GM19455 (cell line): ENCODE data around the gene ISY1.
"Not testable (repeated sequence)": the region's sequence is repeated elsewhere in the genome, so short reads cannot be mapped to it uniquely, and the experiment has no call there.

ENCODE experiments used
- ATAC-seq: cut with Tn5 transposase; IDR thresholded peaks from one replicate; pipeline ENCODE4 v1.9.1; 2021; ENCODE audit not compliant: unreplicated experiment

The ISY1 gene

GRCh38 chr3:129166579-129167332 is 5.9 kb upstream of the ISY1 start:
- ATAC-seq, result no peak

GRCh38 chr3:129165594-129165993 is 4.7 kb upstream of the ISY1 start:
- ATAC-seq, result not testable (repeated sequence)

GRCh38 chr3:129164500-129164899 is 3.6 kb upstream of the ISY1 start:
- no peak for ATAC-seq

DNA sequence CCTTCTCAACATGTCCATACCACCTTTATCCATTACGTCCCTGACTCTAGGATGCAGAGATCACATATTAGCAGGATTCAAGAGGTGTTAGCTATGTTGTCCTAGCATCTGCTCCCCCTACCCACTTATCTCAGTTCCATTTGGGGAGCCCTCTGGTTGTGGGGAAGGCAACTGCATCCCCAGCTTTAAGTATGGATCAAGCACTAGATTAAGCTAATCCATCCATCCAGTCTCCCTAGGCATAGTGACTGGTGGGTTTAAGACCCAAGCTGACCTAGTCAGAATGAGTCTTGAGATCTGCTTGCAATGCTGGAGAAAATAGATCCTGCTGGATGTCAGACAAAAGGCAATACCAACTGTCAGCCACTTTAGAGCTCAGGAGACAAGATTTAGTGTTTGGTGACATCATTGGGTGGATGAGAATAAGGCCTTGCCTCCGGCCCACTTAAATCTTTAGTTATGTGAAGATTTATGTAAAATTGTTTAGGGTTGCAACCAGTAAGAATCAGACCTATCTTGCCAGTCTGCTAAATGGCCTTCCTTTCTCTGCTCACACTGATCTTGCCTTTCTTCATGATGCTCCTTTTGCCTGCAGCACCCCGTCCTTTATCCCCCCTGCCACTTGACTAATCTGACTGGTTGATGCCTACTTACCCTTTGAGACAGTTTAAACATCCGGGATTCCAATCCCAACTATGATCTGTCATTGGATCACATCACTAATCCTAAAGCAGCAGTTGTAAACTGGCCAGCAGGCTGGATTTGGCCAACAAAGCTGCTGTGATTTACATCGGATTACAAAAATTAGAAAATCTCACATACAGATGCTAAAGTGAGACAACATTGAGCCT is 2.1 kb upstream of the ISY1 start:
- no peak for ATAC-seq

- peak; percentile 5 for ATAC-seq
Observed at GRCh38 chr3:129161860-129162271, 1.0 kb upstream of the ISY1 start.

DNA sequence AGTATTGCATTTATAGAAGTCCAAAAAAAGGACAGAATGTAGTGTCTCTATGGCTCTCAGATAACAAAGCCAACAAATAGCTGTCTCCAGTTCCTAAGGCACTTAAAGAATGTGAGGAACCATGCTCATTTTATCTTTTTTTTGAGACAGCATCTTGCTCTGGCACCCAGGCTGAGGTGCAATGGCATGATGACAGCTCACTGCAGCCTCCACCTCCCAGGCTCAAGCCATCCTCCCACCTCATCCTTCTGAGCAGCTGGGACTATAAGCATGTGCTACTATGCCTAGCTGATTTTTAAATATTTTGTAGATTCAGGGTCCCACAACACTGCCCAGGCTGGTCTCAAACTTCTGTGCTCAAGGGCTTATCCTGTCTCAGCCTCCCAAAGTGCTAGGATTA is 16.1 kb downstream of the ISY1 start:
- no peak for ATAC-seq

DNA sequence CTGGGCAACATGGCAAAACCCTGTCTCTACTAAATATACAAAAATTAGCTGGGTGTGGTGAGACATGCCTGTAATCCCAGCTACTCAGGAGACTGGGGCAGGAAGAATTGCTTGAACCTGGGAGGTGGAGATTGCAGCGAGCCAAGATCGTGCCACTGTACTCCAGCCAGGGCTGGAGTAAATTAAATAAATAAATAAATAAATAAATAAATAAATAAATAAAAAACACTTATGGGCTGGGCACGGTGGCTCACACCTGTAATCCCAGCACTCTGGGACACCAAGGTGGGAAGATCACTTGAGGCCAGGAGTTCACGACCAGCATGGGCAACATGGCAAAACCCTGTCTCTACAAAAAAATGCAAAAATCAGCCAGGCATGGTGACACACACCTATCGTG is 19.9 kb downstream of the ISY1 start:
- ATAC-seq, result not testable (repeated sequence)

- no peak for ATAC-seq
Observed at GRCh38 chr3:129139911-129140310, 21.0 kb downstream of the ISY1 start.

GRCh38 chr3:129136275-129136674 is 24.6 kb downstream of the ISY1 start:
- ATAC-seq, result not testable (repeated sequence)

DNA sequence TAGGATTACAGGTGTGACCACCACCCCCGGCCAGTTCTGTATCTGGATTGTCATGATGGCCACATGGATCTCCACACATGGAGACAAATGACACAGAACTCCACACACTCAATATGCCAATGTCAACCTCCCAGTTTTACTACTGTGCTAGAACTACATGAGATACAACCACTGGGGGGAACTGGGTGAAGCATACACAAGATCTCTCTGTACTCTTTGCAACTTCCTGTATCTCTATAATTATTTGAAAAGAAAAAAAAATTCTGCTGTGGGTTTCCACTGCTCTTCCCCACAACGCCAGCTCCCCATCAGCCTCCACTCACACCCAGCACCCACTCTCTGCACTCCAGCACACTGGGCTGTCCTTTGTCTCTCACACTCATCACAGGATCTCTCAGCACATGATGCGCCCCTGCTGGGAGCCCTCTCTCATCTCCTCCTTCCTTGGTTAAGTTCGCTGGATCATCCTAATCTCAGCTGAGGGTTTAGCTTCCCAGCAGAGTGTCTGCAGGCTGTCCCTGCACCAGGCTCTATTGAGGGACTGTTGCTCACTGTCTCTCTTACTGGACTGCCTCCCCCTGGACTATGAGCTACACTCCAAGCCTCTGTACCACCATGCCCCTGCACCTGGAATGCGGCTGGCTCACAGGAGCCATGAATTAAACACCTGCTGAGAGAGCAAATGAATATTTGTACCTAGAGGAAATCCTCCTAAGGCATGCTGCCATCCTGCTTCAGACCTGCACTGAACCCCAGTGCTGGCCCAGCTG is 28.6 kb downstream of the ISY1 start:
- no peak for ATAC-seq

GRCh38 chr3:129131465-129132088 is 29.3 kb downstream of the ISY1 start:
- ATAC-seq, result no peak

DNA sequence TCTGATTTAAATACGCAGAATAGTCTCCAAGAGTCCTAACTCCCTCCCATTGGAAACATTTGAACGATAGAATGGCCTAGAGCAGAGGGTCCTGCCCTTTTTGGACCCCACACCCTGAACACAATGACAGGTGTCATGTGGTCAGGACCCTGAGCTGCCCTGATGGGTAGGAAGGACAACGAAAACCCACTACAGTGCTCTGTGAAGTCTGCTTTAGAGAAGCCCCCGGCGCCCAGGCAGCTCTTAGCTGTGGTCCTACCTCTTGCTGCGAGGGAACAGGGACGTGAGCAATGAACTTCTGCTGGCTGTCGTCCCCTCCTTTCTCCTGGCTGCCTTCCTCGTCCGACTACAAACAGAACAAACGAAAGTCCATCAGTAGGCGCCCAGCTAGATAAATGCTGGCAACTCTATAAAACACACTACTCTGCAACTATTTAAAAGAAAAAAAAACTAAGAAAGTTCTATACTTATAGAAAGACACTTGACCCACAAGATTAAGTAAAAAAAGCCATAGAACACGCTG is 30.5 kb downstream of the ISY1 start:
- ATAC-seq, result no peak

DNA sequence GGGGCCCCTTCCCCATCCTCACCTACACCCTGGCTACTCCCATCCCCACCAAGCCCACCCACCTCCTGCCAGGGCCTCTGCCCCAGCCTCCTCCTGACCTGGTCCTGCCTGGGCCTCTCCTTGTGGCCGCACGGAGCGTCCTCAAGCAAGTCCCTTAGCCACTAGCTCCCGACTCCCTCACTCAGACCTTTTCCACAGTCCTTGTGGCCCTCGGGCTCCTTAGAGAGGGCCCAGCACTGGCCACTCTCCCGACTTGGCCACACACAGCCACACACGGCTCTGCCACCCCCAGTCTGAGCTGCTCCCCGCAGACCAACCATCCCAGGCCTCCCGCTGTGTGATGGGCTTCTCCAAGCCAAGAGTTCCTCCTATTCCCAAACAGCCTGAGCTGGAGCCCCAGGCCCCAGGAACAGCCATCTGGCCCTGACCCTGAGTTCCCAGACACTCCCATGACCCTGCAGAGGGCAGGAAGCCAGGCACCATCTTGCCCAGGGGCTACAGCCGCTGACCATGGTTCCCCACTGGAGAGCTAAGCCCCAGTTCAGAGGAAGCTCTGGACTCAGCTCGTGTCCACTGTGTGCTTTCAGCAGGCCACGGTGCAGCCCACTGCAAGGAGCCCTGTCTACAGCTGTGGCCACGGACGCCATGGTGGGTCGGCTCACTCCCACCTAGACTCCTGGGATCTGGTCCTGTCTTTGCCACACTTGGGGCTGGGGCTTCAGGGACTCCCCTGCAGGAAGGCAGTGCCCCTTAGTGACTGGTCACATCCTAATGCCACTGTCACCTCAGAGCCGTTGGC is 32.3 kb downstream of the ISY1 start:
- ATAC-seq, result no peak

DNA sequence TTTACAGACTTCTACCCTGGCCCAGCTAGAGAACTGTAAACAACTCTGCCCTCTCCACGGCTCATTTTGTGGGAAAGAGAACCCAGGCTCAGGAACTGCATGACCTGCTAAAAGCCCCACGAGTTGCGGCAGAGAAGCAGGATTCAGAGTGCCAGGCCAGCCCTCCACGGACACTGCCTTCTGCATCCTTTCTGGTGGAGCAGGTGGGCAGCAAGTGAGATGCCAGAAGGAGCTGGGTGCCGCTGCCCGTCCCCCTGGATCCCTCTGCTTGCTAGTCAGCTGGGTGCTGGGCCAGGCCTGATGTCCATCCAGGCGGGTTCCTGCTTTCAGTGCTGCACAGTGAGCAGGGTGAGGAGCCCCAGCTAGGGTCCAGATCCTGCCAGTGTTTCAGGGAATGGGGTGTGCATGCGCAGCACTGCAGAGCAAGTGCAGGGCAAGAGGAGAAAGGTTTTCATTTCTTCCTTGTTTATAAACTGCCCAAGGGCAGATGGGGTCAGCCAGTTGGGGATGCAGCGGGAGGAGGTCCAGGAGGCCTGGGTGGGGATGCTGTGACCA is 34.1 kb downstream of the ISY1 start:
- no peak for ATAC-seq

- ATAC-seq, result no peak
Observed at GRCh38 chr3:129123314-129124060, 37.4 kb downstream of the ISY1 start.

- no peak for ATAC-seq
Observed at GRCh38 chr3:129122412-129123011, 38.4 kb downstream of the ISY1 start.

- ATAC-seq, result peak; percentile 55
Observed at GRCh38 chr3:129121792-129122411, 39.0 kb downstream of the ISY1 start, which contains the start of gene RAB43. Gene RAB43, minus strand, starts transcription at chr3:129121804. Its CDS starts 315 bp downstream, at chr3:129121489.
